Measurements from ENCODE around the gene COL23A1.

DNA sequence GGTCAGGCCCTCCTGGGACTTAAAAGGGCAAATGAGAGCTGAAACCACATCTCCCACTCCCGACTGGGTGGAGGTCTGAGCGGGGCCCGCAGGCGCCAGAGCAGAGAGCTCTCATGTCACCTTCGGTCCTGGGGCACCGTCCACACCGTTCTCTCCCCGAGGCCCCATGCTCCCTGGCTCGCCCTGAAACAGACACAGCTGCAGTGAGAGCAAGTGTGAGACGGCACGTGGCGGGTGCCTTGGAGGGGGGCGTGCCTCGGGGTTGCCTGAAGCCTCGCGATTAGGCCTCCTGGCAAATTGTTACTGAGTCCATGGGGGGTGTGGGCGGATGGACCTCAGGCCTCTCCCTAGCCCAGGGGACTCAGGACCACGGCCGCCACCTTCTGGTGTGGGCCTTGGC lies 333.4 kb downstream of the COL23A1 start:
- no peak for TF ChIP-seq EP300 (IDR thresholded peaks at IDR 0.05)
- no peak for TF ChIP-seq POLR2AphosphoS5 (IDR thresholded peaks at IDR 0.05)
- TF ChIP-seq, protein P1, sequence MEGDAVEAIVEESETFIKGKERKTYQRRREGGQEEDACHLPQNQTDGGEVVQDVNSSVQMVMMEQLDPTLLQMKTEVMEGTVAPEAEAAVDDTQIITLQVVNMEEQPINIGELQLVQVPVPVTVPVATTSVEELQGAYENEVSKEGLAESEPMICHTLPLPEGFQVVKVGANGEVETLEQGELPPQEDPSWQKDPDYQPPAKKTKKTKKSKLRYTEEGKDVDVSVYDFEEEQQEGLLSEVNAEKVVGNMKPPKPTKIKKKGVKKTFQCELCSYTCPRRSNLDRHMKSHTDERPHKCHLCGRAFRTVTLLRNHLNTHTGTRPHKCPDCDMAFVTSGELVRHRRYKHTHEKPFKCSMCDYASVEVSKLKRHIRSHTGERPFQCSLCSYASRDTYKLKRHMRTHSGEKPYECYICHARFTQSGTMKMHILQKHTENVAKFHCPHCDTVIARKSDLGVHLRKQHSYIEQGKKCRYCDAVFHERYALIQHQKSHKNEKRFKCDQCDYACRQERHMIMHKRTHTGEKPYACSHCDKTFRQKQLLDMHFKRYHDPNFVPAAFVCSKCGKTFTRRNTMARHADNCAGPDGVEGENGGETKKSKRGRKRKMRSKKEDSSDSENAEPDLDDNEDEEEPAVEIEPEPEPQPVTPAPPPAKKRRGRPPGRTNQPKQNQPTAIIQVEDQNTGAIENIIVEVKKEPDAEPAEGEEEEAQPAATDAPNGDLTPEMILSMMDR (IDR thresholded peaks at IDR 0.05), result no peak
